Upper lobe of right lung (tissue), 1 donor: ENCODE data around the gene KSR1. TPM values are rescaled to one million over a fixed set of nuclear protein-coding genes. Genes with fewer than 3 reads are reported as not detected.
A peak's percentile ranks its signal among the peaks of the same experiment; 100 is the strongest.

Source experiments
- ATAC-seq: fragments of 200-7000 bp; cut with Tn5 transposase; one replicate; pipeline ENCODE4 v1.9.1; 2020; ENCODE audit warnings: mild to moderate bottlenecking, moderate library complexity
- DNase-seq: peaks from one replicate; pipeline ENCODE4 v3.0.0-alpha.2; 2020
- H3K27ac ChIP-seq: fragments of 200-600 bp; one replicate; pipeline ENCODE4 v1.8.0; 2022
- H3K27me3 ChIP-seq: fragments of 200-600 bp; one replicate; pipeline ENCODE4 v1.8.0; 2022; ENCODE audit warnings: mild to moderate bottlenecking
- H3K36me3 ChIP-seq: fragments of 200-600 bp; one replicate; pipeline ENCODE4 v1.8.0; 2022
- H3K4me1 ChIP-seq: fragments of 200-600 bp; one replicate; pipeline ENCODE4 v1.8.0; 2022
- H3K4me3 ChIP-seq: fragments of 200-600 bp; one replicate; pipeline ENCODE4 v1.8.0; 2022; ENCODE audit warnings: mild to moderate bottlenecking
- H3K9me3 ChIP-seq: fragments of 200-600 bp; one replicate; pipeline ENCODE4 v1.8.0; 2022
- intact Hi-C: fragments of 100-400 bp; cut with DNase I; formaldehyde crosslinking; loops from one replicate; pipeline ENCODE4 v1.11.0; 2022
- total RNA-seq: library from RNA; stranded (reverse); fragmentation: NEBNext Ultra II Directional; extraction: Animal tissue kit (Norgen Biotek cat#: 25700); gene quantifications from one replicate; pipeline ENCODE4 v1.2.1, GENCODE V29; 2021
- TF ChIP-seq, protein P1 (sequence below): fragments of 200-600 bp; IDR thresholded peaks from one replicate; pipeline ENCODE4 v1.8.0; 2022; ENCODE audit warnings: antibody characterized with exemption
- donor health status: DM: no; HTN: yes; CAD: no; lungs with severe emphysema.

Gene KSR1
- total RNA-seq, 1 donor from 2014 or later: 52.5 TPM

DNA sequence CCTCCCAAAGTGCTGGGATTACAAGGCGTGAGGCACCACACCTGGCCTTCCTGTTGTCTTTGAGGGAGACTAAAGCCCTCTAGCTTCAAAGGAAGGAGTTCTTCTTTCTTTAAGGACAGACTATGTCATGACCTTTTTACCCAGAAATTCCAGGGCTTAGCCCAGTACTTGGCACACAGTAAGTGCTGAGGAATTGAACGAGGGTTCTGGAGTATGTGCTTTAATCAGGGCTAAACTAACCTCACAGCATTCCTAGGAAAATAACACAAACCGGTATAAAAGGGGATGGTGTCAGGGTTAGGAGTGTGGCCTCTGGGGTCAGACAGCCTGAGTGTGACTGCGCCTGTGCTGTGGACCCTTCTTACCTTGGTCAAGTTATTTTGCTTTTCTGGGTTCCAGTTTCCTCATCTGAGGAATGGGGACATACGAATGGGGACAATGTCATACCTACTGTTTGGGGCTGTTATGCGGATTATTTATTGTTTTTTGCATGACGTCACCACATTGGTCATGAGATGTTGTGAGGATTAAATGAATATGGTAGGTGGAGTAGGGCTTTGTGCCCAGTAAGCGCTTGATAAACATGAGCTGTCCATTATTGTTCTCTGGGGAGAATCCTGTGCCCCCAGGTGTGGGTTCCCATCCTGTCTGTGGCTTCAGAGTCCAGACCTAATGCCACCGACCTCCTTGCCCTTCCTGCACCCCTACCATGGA is 21.9 kb downstream of the KSR1 start:
- intact Hi-C loops: no loop called here
- TF ChIP-seq, protein P1, sequence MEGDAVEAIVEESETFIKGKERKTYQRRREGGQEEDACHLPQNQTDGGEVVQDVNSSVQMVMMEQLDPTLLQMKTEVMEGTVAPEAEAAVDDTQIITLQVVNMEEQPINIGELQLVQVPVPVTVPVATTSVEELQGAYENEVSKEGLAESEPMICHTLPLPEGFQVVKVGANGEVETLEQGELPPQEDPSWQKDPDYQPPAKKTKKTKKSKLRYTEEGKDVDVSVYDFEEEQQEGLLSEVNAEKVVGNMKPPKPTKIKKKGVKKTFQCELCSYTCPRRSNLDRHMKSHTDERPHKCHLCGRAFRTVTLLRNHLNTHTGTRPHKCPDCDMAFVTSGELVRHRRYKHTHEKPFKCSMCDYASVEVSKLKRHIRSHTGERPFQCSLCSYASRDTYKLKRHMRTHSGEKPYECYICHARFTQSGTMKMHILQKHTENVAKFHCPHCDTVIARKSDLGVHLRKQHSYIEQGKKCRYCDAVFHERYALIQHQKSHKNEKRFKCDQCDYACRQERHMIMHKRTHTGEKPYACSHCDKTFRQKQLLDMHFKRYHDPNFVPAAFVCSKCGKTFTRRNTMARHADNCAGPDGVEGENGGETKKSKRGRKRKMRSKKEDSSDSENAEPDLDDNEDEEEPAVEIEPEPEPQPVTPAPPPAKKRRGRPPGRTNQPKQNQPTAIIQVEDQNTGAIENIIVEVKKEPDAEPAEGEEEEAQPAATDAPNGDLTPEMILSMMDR: no peak
- Histone ChIP-seq H3K27ac (no peak overlapping the region), H3K4me3 (no peak overlapping the region), H3K36me3 (no peaks in the 10 kb centered on the region), H3K27me3 (no peaks in the 10 kb centered on the region), H3K9me3 (no peaks in the 10 kb centered on the region), H3K4me1 (peaks cover 18% of the 10 kb centered on the region)
- ATAC-seq (no peak), DNase-seq (no peak)

DNA sequence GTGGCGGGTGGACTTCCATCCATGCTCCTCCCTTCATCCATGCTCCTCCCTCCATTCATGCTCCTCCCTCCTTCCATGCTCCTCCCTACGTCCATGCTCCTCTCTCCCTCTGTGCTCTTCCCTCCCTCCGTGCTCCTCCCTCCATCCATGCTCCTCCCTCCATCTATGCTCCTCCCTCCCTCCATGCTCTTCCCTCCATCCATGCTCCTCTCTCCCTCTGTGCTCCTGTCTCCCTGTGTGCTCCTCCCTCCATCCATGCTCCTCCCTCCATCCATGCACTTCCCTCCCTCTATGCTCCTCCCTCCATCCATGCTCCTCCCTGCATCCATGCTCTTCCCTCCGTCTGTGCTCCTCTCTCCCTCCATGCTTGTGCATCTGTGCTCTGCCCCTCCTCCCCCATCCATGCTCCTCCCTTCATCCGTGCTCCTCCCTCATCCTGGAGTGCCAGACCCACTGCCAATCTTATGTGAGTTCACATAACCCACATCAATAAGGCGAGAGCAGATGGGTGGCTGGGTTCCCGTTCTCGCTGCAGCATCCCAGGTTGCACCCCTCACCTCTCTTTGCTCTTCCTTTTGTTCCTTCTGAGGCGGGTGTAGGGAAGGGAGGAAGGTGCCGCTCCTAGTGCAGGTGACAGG is 22.8 kb downstream of the KSR1 start:
- Histone ChIP-seq H3K4me1 (peaks cover 16% of the 10 kb centered on the region), H3K9me3 (no peaks in the 10 kb centered on the region), H3K36me3 (no peaks in the 10 kb centered on the region), H3K27ac (no peak overlapping the region), H3K4me3 (no peak overlapping the region), H3K27me3 (no peaks in the 10 kb centered on the region)
- intact Hi-C loops: no loop called here
- TF ChIP-seq, protein P1: no peak
- ATAC-seq (no peak), DNase-seq (no peak)

DNA sequence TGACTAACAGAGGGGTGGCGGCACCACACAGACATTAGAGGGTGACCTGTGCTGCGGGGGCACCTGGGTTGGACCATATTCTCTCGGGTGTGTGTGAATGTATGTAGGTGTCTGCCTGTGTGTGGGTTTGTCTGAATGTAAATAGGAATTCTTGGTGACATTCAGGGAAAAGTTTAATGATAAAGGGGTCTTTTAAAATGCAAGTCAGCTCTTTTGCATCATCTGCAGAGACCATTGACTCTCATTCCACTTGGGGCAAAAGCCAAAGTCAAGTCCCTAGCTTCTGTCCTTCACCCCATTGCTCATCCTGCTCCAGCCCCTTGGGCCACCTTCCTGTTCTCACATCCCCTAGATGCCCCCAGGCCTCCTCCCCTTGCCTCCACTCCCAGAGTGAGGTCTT is 23.6 kb downstream of the KSR1 start:
- DNase-seq (peak; percentile 33), ATAC-seq (no peak)
- peaks cover 9% of the 10 kb centered on the region for H3K4me1 ChIP-seq
- H3K27me3 ChIP-seq: no peaks in the 10 kb centered on the region
- H3K4me3 ChIP-seq: no peak overlapping the region
- H3K27ac ChIP-seq: no peak overlapping the region
- H3K9me3 ChIP-seq: no peaks in the 10 kb centered on the region
- TF ChIP-seq, protein P1: no peak
- intact Hi-C loops: no loop called here
- no peaks in the 10 kb centered on the region for H3K36me3 ChIP-seq

DNA sequence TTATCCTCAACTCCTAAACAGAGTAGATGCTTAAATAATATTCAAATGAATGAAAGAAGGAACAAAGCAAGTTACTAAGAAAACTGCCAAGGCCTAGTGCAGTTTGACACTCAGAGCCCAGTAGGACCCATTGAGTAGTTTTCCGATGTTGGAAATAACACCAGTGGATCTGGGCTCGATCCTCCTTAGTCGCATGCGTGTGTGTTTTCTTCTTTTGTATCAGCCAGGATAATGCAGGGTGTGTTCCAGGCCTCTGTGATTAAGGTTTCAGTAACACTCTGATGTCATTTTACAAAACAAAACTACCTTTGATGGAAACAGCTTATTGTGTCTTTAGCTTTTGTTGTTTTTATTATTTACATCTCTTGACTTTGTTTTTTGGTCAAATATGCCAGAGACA is 24.5 kb downstream of the KSR1 start:
- H3K27ac ChIP-seq: no peak overlapping the region
- H3K4me3 ChIP-seq: no peak overlapping the region
- no peaks in the 10 kb centered on the region for H3K27me3 ChIP-seq
- TF ChIP-seq, protein P1: no peak
- H3K9me3 ChIP-seq: no peaks in the 10 kb centered on the region
- no peak for DNase-seq
- H3K36me3 ChIP-seq: no peaks in the 10 kb centered on the region
- intact Hi-C loops: no loop called here
- peaks cover 12% of the 10 kb centered on the region for H3K4me1 ChIP-seq
- ATAC-seq: no peak

DNA sequence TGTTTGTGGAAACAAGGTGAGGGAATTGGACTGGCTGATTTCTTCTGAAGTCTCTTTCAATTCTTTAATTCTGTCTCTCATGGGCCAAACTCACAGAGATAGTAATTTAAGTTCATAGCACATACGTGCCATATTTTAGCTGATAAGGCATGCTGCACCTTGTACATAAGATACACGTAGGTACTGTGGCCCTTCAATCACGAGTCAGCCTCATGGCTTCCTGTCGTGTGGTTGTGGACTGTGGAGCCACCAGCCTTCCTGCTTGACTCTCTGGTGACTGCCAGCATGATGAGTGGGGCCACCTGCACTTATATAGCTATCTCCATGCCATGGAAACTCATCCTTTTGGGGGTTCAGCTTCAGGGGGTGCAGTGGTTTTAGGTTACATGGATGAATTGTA is 25.1 kb downstream of the KSR1 start:
- ATAC-seq: peak; percentile 16

More for the DNA sequence above, 25.1 kb downstream of the KSR1 start:
- Histone ChIP-seq H3K4me1 (peaks cover 11% of the 10 kb centered on the region), H3K27ac (no peak overlapping the region), H3K27me3 (no peaks in the 10 kb centered on the region), H3K36me3 (no peaks in the 10 kb centered on the region), H3K4me3 (no peak overlapping the region), H3K9me3 (no peaks in the 10 kb centered on the region)
- DNase-seq: peak; percentile 32
- TF ChIP-seq, protein P1: no peak
- intact Hi-C loops: no loop called here
